ENCODE results near the gene HAUS6. TPM values are rescaled to one million over a fixed set of nuclear protein-coding genes. Genes with fewer than 3 reads are reported as not detected.

Gene HAUS6
- total and polyA plus RNA-seq, 2 of the 13 experiments (the other 11 are each of a cell fraction or from before 2014, with no cell fraction given): 9.8 to 31.1 TPM

DNA sequence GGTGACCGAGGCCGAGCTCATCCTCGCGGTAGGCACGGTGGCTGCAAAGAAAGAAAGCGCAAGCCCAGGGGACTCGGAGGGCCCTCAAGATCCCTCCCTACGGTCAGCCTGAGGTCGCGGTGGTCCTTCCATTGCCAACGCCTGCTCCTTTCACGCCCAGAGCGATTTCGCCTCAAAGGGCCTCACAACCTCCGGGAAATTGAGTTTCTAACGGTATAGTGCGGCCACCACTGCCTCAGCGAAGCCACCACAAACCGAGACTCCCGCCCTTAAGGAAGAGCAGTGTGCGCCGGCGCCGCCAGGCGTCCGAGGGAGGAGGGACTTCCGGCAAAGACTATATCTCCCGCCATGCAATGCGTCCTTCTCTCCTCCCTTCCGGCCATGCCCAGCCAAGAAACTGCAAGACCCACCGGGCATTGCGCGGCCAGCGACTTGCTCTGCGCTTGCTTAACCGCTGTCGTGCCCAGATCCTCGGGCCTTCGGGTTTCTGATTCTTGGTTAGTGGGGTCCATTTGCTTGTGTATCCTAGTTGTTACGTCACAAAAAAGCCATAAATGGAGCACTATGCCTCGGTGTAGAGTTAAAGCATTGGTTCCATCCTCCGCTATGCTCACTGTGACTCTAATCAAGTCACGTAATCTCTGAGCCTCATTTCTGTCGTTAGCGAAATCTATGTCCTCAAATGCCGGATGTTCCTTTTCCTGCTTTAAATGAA lies at the start of gene HAUS6 (continued):
- TF ChIP-seq ZNF687 (CRISPR knock-in tag; IDR thresholded peaks at IDR 0.05): peak; percentile 95
- TF ChIP-seq SETDB1 (CRISPR knock-in tag; IDR thresholded peaks at IDR 0.05; ENCODE audit: borderline replicate concordance): no peak
- TF ChIP-seq, protein P1, sequence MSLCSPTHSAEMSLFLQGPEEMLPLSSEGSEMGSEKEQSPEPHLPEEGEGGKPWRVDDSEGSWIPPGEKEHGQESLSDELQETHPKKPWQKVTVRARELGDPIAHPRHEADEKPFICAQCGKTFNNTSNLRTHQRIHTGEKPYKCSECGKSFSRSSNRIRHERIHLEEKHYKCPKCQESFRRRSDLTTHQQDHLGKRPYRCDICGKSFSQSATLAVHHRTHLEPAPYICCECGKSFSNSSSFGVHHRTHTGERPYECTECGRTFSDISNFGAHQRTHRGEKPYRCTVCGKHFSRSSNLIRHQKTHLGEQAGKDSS (CRISPR knock-in tag; IDR thresholded peaks at IDR 0.05; ENCODE audit: borderline replicate concordance, low read depth): peak; percentile 84
- peak; percentile 57 for TF ChIP-seq ZNF350 (CRISPR knock-in tag; IDR thresholded peaks at IDR 0.05; ENCODE audit: borderline replicate concordance, low read depth)
- TF ChIP-seq ATF7-NPFF (CRISPR knock-in tag; IDR thresholded peaks at IDR 0.05; ENCODE audit: low read depth): no peak; the same call in 1 of the 2 replicates
- TF ChIP-seq ZNF878 (CRISPR knock-in tag; IDR thresholded peaks at IDR 0.05): peak; percentile 62; the same call in 1 of the 2 replicates
- peak; percentile 21; the same call in 1 of the 2 replicates for TF ChIP-seq STAG1 (CRISPR knock-in tag; IDR thresholded peaks at IDR 0.05)
- peak; percentile 42 for TF ChIP-seq ASH2L (IDR thresholded peaks at IDR 0.05; ENCODE audit: insufficient read length, low read depth, low read length)
- TF ChIP-seq, protein P2, sequence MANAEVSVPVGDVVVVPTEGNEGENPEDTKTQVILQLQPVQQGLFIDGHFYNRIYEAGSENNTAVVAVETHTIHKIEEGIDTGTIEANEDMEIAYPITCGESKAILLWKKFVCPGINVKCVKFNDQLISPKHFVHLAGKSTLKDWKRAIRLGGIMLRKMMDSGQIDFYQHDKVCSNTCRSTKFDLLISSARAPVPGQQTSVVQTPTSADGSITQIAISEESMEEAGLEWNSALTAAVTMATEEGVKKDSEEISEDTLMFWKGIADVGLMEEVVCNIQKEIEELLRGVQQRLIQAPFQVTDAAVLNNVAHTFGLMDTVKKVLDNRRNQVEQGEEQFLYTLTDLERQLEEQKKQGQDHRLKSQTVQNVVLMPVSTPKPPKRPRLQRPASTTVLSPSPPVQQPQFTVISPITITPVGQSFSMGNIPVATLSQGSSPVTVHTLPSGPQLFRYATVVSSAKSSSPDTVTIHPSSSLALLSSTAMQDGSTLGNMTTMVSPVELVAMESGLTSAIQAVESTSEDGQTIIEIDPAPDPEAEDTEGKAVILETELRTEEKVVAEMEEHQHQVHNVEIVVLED (CRISPR knock-in tag; IDR thresholded peaks at IDR 0.05; ENCODE audit: borderline replicate concordance): peak; percentile 74
- peak; percentile 85 for TF ChIP-seq CEBPB (IDR thresholded peaks at IDR 0.05; ENCODE audit: borderline replicate concordance, low read depth, low read length)
- peak; percentile 49; the same call in 1 of the 2 replicates for TF ChIP-seq SPEN (CRISPR knock-in tag; IDR thresholded peaks at IDR 0.05; ENCODE audit: low read depth)
- no peak for TF ChIP-seq MTA1 (CRISPR knock-in tag; IDR thresholded peaks at IDR 0.05; ENCODE audit: borderline replicate concordance)
- no peak for TF ChIP-seq ZNF296 (CRISPR knock-in tag; conservative IDR thresholded peaks at IDR 0.05)
- peak; percentile 84 for TF ChIP-seq RBFOX2 (IDR thresholded peaks at IDR 0.05; ENCODE audit: low read depth, low read length)
- TF ChIP-seq NFYC (CRISPR knock-in tag; IDR thresholded peaks at IDR 0.05): 0 out of 2 replicates have a peak, but pooled peaks have one; percentile 22
- peak; percentile 75 for TF ChIP-seq IRF2 (CRISPR knock-in tag; IDR thresholded peaks at IDR 0.05)
- TF ChIP-seq PHF21A (CRISPR knock-in tag; IDR thresholded peaks at IDR 0.05): peak; percentile 4; the same call in 1 of the 2 replicates
- peak; percentile 19; the same call in 1 of the 2 replicates for TF ChIP-seq ATF7 (IDR thresholded peaks at IDR 0.05)
- no peak for TF ChIP-seq ATF7 (CRISPR knock-in tag; IDR thresholded peaks at IDR 0.05)
- TF ChIP-seq ZNF530 (CRISPR knock-in tag; IDR thresholded peaks at IDR 0.05; ENCODE audit: low read depth): no peak
- TF ChIP-seq, protein P3, sequence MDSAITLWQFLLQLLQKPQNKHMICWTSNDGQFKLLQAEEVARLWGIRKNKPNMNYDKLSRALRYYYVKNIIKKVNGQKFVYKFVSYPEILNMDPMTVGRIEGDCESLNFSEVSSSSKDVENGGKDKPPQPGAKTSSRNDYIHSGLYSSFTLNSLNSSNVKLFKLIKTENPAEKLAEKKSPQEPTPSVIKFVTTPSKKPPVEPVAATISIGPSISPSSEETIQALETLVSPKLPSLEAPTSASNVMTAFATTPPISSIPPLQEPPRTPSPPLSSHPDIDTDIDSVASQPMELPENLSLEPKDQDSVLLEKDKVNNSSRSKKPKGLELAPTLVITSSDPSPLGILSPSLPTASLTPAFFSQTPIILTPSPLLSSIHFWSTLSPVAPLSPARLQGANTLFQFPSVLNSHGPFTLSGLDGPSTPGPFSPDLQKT (CRISPR knock-in tag; IDR thresholded peaks at IDR 0.05; ENCODE audit: borderline replicate concordance): no peak
- TF ChIP-seq ZSCAN9 (CRISPR knock-in tag; IDR thresholded peaks at IDR 0.05; ENCODE audit: borderline replicate concordance): peak; percentile 26; the same call in 1 of the 2 replicates

All from HepG2 (cell line).